Left lung (tissue), 10 donors: ENCODE measurements around the gene C1orf35. TPM values are rescaled to one million over a fixed set of nuclear protein-coding genes. Genes with fewer than 3 reads are reported as not detected.

Source experiments
- ATAC-seq: fragments of 200-7000 bp; cut with Tn5 transposase; one replicate; pipeline ENCODE4 v1.9.1; 2020; ENCODE audit warnings: moderate library complexity
- DNase-seq, 4 donors: peaks; one replicate each; pipeline ENCODE4 v3.0.0-alpha.2; 2013 to 2020
- H3K27ac ChIP-seq, 2 donors: fragments of 200-600 bp; sonication (generic) in 1 of 2; one replicate each; pipeline versions ENCODE4 v1.5.0 to v1.8.0; 2020 to 2021
- H3K27me3 ChIP-seq, 2 donors: fragments of 200-600 bp; sonication (generic) in 1 of 2; one replicate each; pipeline versions ENCODE4 v1.5.0 to v1.8.0; 2020 to 2021
- H3K36me3 ChIP-seq, 2 donors: fragments of 200-600 bp; sonication (generic) in 1 of 2; one replicate each; pipeline versions ENCODE4 v1.5.0 to v1.8.0; 2020 to 2021
- H3K4me1 ChIP-seq, 2 donors: fragments of 200-600 bp; one replicate each; pipeline ENCODE4 v1.8.0; 2021
- H3K4me3 ChIP-seq, 2 donors: fragments of 200-600 bp; sonication (generic) in 1 of 2; one replicate each; pipeline versions ENCODE4 v1.5.0 to v1.8.0; 2020 to 2021; ENCODE audit warnings: mild to moderate bottlenecking in 1 of 2
- H3K9me3 ChIP-seq, 2 donors: fragments of 200-600 bp; sonication (generic) in 1 of 2; one replicate each; pipeline versions ENCODE4 v1.5.0 to v1.8.0; 2020 to 2021
- intact Hi-C, 2 donors: fragments of 100-400 bp; cut with DNase I; formaldehyde crosslinking; loops; one replicate each; pipeline versions ENCODE4 v1.11.2 to v1.14.2; 2022
- polyA plus RNA-seq, 6 donors: library from polyadenylated mRNA; unstranded; fragments of 120-200 nt; gene quantifications; one replicate each; pipeline ENCODE4 v1.2.1, GENCODE V29; 2013; ENCODE audit not compliant: insufficient read length in 6 of 6
- total RNA-seq, 2 donors: library from RNA; stranded (reverse); fragmentation: NEBNext Ultra II Directional; extraction: Animal tissue kit (Norgen Biotek cat#: 25700); gene quantifications; one replicate each; pipeline ENCODE4 v1.2.1, GENCODE V29; 2021
- TF ChIP-seq, protein P1 (sequence below), 2 donors: fragments of 200-600 bp; sonication (generic) in 1 of 2; IDR thresholded peaks; one replicate each; pipeline versions ENCODE4 v1.5.0 to v1.8.0; 2021; ENCODE audit warnings: antibody characterized with exemption in 2 of 2
- donor health status: DM: no; HTN: yes; CAD: no.
- donor health status: DM: no; HTN: no; CAD: no.

The C1orf35 gene
- total and polyA plus RNA-seq, 8 donors: 12.6 to 21.1 (median 17.0) TPM

DNA sequence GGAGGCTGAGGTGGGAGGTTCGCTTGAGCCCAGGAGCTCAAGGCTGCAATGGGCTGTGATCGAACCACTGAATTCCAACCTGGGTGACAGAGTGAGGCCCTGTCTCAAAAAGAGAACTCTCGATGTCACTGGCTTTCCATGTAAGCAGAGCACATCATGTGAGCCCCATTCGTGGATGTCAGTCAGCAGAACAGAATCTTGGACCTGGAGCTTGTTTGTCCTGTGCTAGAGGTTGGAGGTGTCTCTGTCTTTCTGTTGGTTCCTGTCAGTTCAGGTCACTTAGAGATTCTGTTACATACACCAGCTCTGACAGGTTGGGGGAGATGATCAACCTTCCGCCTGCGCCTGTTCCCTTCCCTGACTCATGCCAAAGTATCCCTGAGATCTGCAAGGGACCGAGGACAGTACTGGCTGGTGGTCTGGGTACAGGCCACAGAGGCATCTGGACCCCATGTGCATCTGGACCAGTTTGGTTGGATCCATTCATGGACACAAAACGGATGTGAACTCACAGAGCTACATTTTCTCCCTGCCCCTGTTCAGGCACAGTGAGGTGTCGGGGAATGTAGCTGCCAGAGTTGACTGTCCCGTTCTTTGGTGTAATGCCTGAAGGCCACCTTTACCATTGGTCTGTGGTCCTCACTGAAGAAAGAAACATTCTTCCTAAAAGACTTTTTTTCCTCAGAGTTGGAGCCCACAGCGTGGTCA lies 10.6 kb downstream of the C1orf35 start:
- no peaks in the 10 kb centered on the region for H3K27me3 ChIP-seq
- no peak overlapping the region for H3K27ac ChIP-seq
- no peak overlapping the region for H3K4me3 ChIP-seq
- intact Hi-C loops: no loop called here
- DNase-seq (no peak), ATAC-seq (no peak)
- TF ChIP-seq, protein P1, sequence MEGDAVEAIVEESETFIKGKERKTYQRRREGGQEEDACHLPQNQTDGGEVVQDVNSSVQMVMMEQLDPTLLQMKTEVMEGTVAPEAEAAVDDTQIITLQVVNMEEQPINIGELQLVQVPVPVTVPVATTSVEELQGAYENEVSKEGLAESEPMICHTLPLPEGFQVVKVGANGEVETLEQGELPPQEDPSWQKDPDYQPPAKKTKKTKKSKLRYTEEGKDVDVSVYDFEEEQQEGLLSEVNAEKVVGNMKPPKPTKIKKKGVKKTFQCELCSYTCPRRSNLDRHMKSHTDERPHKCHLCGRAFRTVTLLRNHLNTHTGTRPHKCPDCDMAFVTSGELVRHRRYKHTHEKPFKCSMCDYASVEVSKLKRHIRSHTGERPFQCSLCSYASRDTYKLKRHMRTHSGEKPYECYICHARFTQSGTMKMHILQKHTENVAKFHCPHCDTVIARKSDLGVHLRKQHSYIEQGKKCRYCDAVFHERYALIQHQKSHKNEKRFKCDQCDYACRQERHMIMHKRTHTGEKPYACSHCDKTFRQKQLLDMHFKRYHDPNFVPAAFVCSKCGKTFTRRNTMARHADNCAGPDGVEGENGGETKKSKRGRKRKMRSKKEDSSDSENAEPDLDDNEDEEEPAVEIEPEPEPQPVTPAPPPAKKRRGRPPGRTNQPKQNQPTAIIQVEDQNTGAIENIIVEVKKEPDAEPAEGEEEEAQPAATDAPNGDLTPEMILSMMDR (IDR thresholded peaks at IDR 0.05): no peak
- H3K36me3 ChIP-seq: peaks cover 0 to 60% of the 10 kb centered on the region in 2 donors
- H3K9me3 ChIP-seq: peaks cover 0 to 8% of the 10 kb centered on the region in 2 donors
- H3K4me1 ChIP-seq: peaks cover 51 to 90% of the 10 kb centered on the region in 2 donors

DNA sequence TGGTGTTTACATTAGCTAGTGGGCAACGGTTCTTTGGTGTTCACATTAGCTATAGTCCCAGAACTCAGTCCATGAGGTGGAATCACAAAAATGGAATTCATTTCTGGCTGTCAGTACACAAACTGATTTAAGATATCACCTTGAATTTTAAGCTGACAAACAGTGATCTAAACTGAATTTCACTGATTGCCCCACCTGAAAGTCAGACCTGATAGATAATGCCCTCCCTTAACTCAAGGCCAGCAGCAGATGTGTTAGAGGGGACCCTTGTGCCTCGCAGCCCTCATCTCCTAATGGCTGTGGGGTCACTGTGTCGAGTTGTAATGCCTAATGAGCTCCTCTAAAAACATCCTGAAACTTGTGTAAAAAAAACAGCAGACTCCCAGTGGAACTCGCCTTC lies 12.0 kb downstream of the C1orf35 start:
- intact Hi-C loops: no loop called here
- TF ChIP-seq, protein P1 (IDR thresholded peaks at IDR 0.05): no peak
- H3K4me1 ChIP-seq: peaks cover 66 to 90% of the 10 kb centered on the region in 2 donors
- no peak overlapping the region for H3K4me3 ChIP-seq
- H3K27me3 ChIP-seq: no peaks in the 10 kb centered on the region
- no peak for DNase-seq
- peaks cover 0 to 8% of the 10 kb centered on the region in 2 donors for H3K9me3 ChIP-seq
- ATAC-seq: no peak
- peak overlapping the region in 1 of 2 donors; percentile 99 for H3K27ac ChIP-seq
- peaks cover 0 to 46% of the 10 kb centered on the region in 2 donors for H3K36me3 ChIP-seq

DNA sequence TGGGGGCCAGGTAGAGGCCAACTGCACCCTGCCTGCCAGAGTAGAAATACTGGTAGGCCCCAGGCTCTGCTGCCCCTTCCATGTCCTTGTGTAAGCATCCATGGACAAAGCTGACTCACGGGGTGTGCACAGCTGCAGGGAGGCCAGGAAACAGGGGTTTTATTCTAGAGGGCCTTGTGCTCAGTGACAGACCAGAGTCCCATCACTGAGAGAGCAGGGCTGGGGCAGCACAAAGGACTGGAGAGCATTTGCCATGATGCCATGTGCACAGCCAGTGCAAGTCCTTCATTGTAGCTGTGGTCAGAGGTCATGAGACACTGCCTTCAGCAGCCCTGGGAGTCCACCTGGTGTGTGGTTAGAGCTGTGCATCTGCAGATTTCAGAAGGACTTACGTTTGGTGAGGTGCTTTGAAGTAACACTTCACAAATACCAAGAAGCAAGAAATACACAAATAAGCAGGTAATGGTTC lies 12.5 kb downstream of the C1orf35 start:
- ATAC-seq (peak; percentile 6), DNase-seq (no peak)
- Histone ChIP-seq H3K36me3 (peaks cover 0 to 41% of the 10 kb centered on the region in 2 donors), H3K27me3 (no peaks in the 10 kb centered on the region), H3K9me3 (peaks cover 0 to 8% of the 10 kb centered on the region in 2 donors), H3K4me3 (no peak overlapping the region), H3K27ac (peak overlapping the region in 1 of 2 donors; percentile 99), H3K4me1 (peaks cover 70 to 90% of the 10 kb centered on the region in 2 donors)
- intact Hi-C loops: no loop called here
- TF ChIP-seq, protein P1 (IDR thresholded peaks at IDR 0.05): no peak

DNA sequence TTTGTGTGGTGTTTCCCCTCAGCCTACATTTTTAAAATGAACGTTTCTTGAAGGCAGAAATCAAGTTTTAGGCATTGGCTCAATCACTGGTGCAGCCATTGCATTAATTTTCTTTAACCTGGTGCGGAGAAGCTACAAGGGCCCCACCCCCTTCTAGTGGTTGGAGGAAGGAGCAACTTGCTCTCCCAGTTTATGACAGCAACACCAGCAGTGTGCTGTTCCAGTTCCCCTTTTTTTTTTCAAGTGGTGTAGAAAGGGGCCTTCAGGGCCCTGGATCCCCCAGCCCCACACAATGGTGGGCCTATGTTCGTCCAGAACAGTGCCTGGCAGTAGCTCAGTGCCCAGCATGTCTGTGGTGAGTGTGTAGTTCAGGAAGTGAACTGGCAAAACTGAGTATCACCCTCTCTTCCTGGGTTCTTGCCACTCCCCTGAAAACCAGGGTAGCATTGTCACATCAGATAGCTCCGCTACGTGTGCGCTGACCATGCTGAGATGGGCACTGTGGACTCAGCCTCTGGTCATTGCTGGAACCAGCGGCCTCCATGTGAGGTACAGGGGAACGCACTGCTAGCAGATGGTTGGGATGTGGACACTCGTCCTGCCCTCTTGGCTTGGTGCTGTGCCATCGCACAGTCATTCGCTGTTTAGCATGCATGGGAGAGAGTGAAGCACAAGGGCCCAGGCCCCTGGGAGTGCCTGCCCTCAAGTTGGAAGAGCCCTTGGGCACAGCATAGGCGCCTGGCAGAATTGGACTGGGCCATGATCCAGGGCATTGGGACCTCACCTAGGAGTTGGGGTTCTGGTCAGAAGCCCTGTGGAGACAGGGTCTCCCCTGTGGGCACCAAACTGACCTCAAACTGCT lies 13.4 kb downstream of the C1orf35 start:
- TF ChIP-seq, protein P1 (IDR thresholded peaks at IDR 0.05): no peak
- H3K4me3 ChIP-seq: peak overlapping the region in 1 of 2 donors; percentile 10
- DNase-seq (peak in 1 of 4 donors; percentile 32), ATAC-seq (peak; percentile 45)
- peaks cover 0 to 6% of the 10 kb centered on the region in 2 donors for H3K9me3 ChIP-seq
- peaks cover 0 to 36% of the 10 kb centered on the region in 2 donors for H3K36me3 ChIP-seq
- no peaks in the 10 kb centered on the region for H3K27me3 ChIP-seq
- peaks cover 79 to 91% of the 10 kb centered on the region in 2 donors for H3K4me1 ChIP-seq
- H3K27ac ChIP-seq: peak overlapping the region; percentile 6 to 99
- intact Hi-C loops: no loop called here
